Suprapubic skin (tissue), 4 donors: Measurements from ENCODE around the gene PRAMEF20. TPM values are rescaled to one million over a fixed set of nuclear protein-coding genes. Genes with fewer than 3 reads are reported as not detected.
"Not testable (repeated sequence)": the region's sequence is repeated elsewhere in the genome, so short reads cannot be mapped to it uniquely, and the experiment has no call there.

Source experiments
- DNase-seq, 2 donors: peaks; one replicate each; pipeline ENCODE4 v3.0.0-alpha.2; 2019; ENCODE audit warnings: low spot score in 2 of 2
- H3K27ac ChIP-seq: fragments of 200-600 bp; sonication (generic); one replicate; pipeline ENCODE4 v1.5.1; 2019
- H3K27me3 ChIP-seq: fragments of 200-600 bp; sonication (generic); one replicate; pipeline ENCODE4 v1.5.1; 2019
- H3K36me3 ChIP-seq: fragments of 200-600 bp; sonication (generic); one replicate; pipeline ENCODE4 v1.5.1; 2019
- H3K4me1 ChIP-seq: fragments of 200-600 bp; sonication (generic); one replicate; pipeline ENCODE4 v1.5.1; 2019
- H3K4me3 ChIP-seq: fragments of 200-600 bp; sonication (generic); one replicate; pipeline ENCODE4 v1.5.1; 2019; ENCODE audit warnings: mild to moderate bottlenecking
- H3K9me3 ChIP-seq: fragments of 200-600 bp; sonication (generic); one replicate; pipeline ENCODE4 v1.5.1; 2019
- CTCF ChIP-seq, 2 donors: fragments of 200-600 bp in 1 of 2; fragments of 450-650 bp in 1 of 2; sonication (generic) in 1 of 2; IDR thresholded peaks; one replicate each; pipeline ENCODE4 v1.5.1; 2016 to 2019; ENCODE audit warnings: antibody characterized with exemption in 2 of 2, mild to moderate bottlenecking in 1 of 2, moderate library complexity in 1 of 2
- EP300 ChIP-seq: sonication (generic); formaldehyde crosslinking; IDR thresholded peaks from one replicate; pipeline ENCODE4 v1.6.1; 2017; ENCODE audit warnings: antibody characterized with exemption
- POLR2A ChIP-seq, 2 donors: fragments of 450-650 bp; IDR thresholded peaks; one replicate each; pipeline ENCODE4 v1.6.1; 2017; ENCODE audit warnings: antibody characterized with exemption in 2 of 2, mild to moderate bottlenecking in 2 of 2, moderate library complexity in 2 of 2
- POLR2AphosphoS5 ChIP-seq, 3 donors: sonication (generic); formaldehyde crosslinking; IDR thresholded peaks; one replicate each; pipeline ENCODE4 v1.6.1; 2017; ENCODE audit warnings: antibody characterized with exemption in 3 of 3
- WGBS: methylation state at CpG from one replicate; pipeline ENCODE4 v1.1.5; 2018; 5-methylcytosine and 5-hydroxymethylcytosine counted together
- total RNA-seq, 4 donors: library from RNA; depleted of rRNA; stranded (reverse); fragments of >200 nt; gene quantifications; one replicate each; pipeline ENCODE4 v1.1.0, GENCODE V29; 2016

PRAMEF20 gene
- total RNA-seq, 4 donors from 2014 or later = not detected

DNA sequence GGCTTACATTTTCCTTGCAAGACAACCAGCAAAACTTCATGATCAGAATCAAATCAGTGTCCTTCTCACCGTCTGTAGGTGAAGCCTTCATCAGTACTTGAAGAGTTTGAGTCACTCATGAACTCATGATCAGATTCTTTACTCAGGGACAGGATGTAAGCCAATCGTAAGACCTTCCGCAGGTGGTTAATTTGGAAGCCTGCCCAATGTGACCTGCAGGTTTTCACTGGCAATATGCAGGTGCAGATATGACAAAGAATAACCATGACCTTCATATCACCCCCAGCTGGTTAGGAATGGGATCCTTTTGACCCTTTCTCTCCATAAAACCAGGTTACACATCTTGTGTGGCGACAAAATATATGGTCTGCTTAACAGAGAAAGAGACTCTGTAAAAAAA, 2.4 kb upstream of the PRAMEF20 start:
- Histone ChIP-seq H3K27me3 (no peaks in the 10 kb centered on the region), H3K36me3 (no peaks in the 10 kb centered on the region), H3K4me3 (no peak overlapping the region), H3K9me3 (no peaks in the 10 kb centered on the region), H3K4me1 (no peaks in the 10 kb centered on the region), H3K27ac (no peak overlapping the region)
- DNase-seq = no peak
- 48% methylated on average over 4 of the region's 4 CpGs for WGBS
- TF ChIP-seq CTCF (IDR thresholded peaks at IDR 0.05) = no peak

DNA sequence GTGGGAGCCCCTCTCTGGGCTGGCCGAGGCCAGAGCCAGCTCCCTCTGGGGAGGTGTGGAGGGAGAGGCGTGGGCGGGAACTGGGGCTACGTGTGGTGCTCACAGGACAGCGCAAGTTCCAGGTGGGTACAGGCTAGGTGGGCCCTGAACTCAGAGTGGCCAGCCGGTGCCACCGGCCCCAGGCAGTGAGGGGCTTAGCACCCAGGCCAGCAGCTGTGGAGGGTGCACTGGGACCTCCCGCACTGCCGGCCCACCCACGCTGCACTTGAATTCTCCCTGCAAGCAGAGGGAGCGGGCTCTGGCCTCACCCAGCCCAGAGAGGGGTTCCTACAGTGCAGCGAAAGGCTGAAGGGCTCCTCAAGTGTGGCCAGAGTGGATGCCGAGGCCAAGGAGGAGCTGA, 20.2 kb downstream of the PRAMEF20 start:
- Histone ChIP-seq H3K27ac (no peak overlapping the region), H3K4me1 (no peaks in the 10 kb centered on the region), H3K36me3 (no peaks in the 10 kb centered on the region), H3K4me3 (no peak overlapping the region), H3K27me3 (peaks cover 13% of the 10 kb centered on the region), H3K9me3 (peaks cover 3% of the 10 kb centered on the region)
- 100% methylated on average over 4 of the region's 13 CpGs for WGBS
- DNase-seq = no peak
- TF ChIP-seq POLR2AphosphoS5 (IDR thresholded peaks at IDR 0.05) (no peak), CTCF (IDR thresholded peaks at IDR 0.05) (no peak), POLR2A (IDR thresholded peaks at IDR 0.05) (no peak), EP300 (no peak)

- Histone ChIP-seq H3K4me3 (no peak overlapping the region), H3K36me3 (no peaks in the 10 kb centered on the region), H3K27me3 (peaks cover 17% of the 10 kb centered on the region), H3K4me1 (no peaks in the 10 kb centered on the region), H3K27ac (no peak overlapping the region), H3K9me3 (peaks cover 3% of the 10 kb centered on the region)
- no peak for DNase-seq
- 31% methylated on average over 3 of the region's 3 CpGs for WGBS
- no peak for TF ChIP-seq POLR2A (IDR thresholded peaks at IDR 0.05)
- no peak for TF ChIP-seq POLR2AphosphoS5 (IDR thresholded peaks at IDR 0.05)
- TF ChIP-seq CTCF (IDR thresholded peaks at IDR 0.05) = no peak
- TF ChIP-seq EP300 = no peak
Observed at GRCh38 chr1:13432251-13432650, 22.0 kb downstream of the PRAMEF20 start.

GRCh38 chr1:13433694-13434358, 23.6 kb downstream of the PRAMEF20 start:
- H3K36me3 ChIP-seq, DNase-seq, H3K27ac ChIP-seq, H3K9me3 ChIP-seq, H3K4me1 ChIP-seq, H3K4me3 ChIP-seq: not testable (repeated sequence)
- peaks cover 15% of the 10 kb centered on the region for H3K27me3 ChIP-seq
- WGBS = 100% methylated on average over 9 of the region's 32 CpGs

GRCh38 chr1:13435458-13435857, 25.2 kb downstream of the PRAMEF20 start:
- Histone ChIP-seq H3K27me3 (peaks cover 15% of the 10 kb centered on the region), H3K4me3 (no peak overlapping the region), H3K4me1 (no peaks in the 10 kb centered on the region), H3K36me3 (no peaks in the 10 kb centered on the region), H3K9me3 (peaks cover 1% of the 10 kb centered on the region), H3K27ac (no peak overlapping the region)
- 68% methylated on average over 3 of the region's 3 CpGs for WGBS
- no peak for DNase-seq
- no peak for TF ChIP-seq POLR2A (IDR thresholded peaks at IDR 0.05)
- no peak for TF ChIP-seq CTCF (IDR thresholded peaks at IDR 0.05)
- TF ChIP-seq EP300 = no peak
- no peak for TF ChIP-seq POLR2AphosphoS5 (IDR thresholded peaks at IDR 0.05)

DNA sequence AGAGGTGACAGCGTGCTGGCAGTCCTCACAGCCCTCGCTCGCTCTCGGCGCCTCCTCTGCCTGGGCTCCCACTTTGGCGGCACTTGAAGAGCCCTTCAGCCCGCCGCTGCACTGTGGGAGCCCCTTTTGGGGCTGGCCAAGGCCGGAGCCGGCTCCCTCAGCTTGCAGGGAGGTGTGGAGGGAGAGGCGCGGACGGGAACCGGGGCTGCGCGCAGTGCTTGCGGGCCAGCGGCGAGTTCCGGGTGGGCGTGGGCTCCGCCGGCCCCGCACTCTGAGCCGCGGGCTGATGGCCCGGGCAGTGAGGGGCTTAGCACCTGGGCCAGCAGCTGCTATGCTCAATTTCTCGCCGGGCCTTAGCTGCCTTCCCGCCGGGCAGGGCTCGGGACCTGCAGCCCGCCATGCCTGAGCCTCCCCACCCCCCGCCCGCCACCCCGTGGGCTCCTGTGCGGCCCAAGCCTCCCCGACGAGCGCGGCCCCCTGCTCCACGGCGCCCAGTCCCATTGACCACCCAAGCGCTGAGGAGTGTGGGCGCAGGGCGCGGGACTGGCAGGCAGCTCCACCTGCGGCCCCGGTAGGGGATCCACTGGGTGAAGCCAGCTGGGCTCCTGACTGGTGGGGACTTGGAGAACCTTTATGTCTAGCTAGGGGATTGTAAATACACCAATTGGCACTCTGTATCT, 29.0 kb downstream of the PRAMEF20 start:
- H3K27ac ChIP-seq, H3K4me3 ChIP-seq, H3K27me3 ChIP-seq, H3K4me1 ChIP-seq, H3K36me3 ChIP-seq, H3K9me3 ChIP-seq, DNase-seq: not testable (repeated sequence)
- 90% methylated on average over 12 of the region's 49 CpGs for WGBS
